Renal cortical epithelial cell (primary cell): ENCODE measurements around the gene TJP3. TPM values are rescaled to one million over a fixed set of nuclear protein-coding genes. Genes with fewer than 3 reads are reported as not detected.

ENCODE experiments used
- DNase-seq: peaks from one replicate; pipeline ENCODE4 v3.0.0-alpha.2; 2011; ENCODE audit warnings: low read depth
- total RNA-seq: library from RNA; depleted of rRNA; stranded (reverse); fragments of >200 nt; gene quantifications from 2 replicates; pipeline ENCODE4 v1.2.3, GENCODE V29; 2014

The TJP3 gene
- total RNA-seq, 1 donor from 2014 or later, result 1.1 TPM

- DNase-seq, result no peak
Measured at GRCh38 chr19:3671680-3672574, 36.3 kb upstream of the TJP3 start.

- no peak for DNase-seq
Measured at GRCh38 chr19:3672575-3672948, 35.6 kb upstream of the TJP3 start.

DNA sequence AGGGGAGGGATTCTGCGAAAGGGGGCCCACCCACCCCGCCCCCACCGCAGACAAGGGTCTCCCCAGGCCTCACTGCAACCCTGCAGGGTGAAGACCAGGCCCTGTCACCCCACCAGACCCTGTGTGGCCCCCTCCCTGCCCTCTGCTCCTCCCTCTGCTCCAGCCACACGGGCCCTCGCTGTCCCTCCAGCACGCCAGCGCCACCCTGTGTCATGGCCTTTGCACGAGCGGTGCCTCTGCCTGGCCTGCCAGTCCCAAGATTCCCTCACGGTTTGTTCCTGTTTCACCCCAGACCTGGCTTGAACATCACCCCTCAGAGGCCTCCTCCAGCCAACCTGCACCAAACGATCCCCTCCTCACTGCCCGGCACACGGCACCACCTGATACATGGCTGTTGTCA is 35.2 kb upstream of the TJP3 start:
- no peak for DNase-seq

DNA sequence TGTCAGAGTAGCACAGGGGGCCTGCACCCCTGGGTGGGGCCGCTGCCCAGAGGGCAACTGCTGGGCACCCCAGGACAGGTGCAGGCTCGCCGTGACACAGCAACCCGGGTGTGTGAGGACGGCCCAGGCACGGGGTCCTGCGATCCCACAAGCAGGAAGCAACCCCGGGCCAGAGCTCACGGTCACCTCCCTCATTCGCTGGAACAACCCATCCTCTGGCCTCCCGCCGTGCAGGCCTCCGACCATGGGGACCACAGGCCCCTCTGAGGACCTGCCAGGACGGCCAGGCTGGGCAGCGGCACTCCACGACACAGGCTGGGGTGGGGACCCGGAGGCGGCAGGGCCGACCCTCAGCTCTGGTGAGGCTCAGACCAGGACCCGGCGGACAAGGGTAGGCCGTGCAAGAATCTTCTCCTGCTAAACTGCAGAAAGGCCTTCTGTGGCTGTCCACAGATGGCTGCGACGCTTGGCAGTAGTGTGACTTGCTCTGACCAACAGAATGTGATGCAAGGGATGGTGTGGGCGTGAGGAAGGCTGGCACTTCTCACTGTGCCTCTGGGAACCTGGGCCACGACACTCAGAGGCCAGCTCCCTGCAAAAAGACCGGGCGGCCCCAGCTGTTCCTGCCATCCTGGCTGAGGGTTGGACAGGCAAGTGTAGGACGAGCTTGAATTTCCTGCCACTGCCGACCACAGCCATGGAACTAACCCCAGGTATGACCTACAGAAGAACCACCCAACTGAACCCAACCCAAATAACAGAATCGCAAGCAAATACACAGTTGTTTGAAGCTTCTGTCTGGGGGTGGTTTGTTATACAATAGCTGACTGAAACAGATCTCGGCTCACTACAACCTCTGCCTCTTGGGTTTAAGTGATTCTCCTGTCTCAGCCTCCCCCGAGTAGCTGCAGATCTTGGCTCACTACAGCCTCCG is 34.4 kb upstream of the TJP3 start:
- no peak for DNase-seq

- DNase-seq, result no peak
Measured at GRCh38 chr19:3674784-3675543, 33.2 kb upstream of the TJP3 start.

- DNase-seq, result no peak
Measured at GRCh38 chr19:3678188-3678587, 30.0 kb upstream of the TJP3 start.

- DNase-seq, result no peak
Measured at GRCh38 chr19:3679138-3679537, 29.0 kb upstream of the TJP3 start.

- no peak for DNase-seq
Measured at GRCh38 chr19:3679581-3679980, 28.6 kb upstream of the TJP3 start.

GRCh38 chr19:3680939-3681338 is 27.2 kb upstream of the TJP3 start:
- no peak for DNase-seq

DNA sequence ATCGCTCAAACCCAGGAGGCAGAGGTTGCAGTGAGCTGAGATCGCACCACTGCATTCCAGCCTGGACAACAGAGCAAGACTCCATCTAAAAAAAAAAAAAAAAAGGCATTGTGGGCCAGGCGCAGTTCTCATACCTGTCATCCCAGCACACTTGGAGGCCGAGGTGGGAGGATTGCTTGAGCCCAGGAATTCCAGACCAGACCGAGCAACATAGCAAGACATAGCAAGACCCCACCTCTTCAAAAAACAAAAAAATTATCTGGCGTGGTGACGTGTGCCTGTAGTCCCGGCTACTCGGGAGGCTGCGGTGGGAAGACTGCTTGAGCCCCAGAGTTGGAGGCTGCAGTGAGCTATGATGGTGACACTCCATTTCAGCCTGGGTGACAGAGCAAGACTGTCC is 25.9 kb upstream of the TJP3 start:
- no peak for DNase-seq

- no peak for DNase-seq
Measured at GRCh38 chr19:3682741-3683404, 25.3 kb upstream of the TJP3 start.

DNA sequence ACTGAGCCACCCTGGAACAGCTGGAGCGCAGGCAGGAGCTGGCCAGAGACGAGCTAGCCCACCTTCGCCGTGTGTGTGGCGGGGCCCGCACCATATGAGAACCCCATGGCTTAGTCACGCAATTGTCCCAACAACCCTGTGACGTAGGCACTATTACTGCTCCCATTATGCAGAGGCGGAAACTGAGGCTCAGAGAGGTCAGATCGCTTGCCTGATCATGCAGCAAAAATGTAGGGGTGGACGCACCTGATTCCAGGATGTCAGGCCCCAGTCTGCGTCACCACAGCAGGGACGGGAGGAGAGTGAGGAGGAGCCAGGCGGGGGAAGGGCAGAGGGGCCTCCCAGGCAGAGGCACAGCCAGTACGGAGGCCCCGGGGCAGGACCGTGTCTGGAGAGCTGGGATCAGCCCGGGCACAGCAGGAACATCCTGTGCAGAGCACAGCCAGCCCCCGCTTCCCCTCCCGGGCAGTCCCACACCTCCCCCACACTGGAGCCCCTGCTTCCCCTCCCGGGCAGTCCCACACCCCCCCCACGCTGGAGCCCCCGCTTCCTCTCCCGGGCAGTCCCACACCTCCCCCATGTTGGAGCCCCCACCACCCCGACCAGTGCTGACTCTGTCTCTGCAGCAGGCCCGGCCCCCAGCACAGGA is 24.7 kb upstream of the TJP3 start:
- DNase-seq, result no peak

- no peak for DNase-seq
Measured at GRCh38 chr19:3684054-3684816, 23.9 kb upstream of the TJP3 start.

GRCh38 chr19:3684817-3685410 is 23.3 kb upstream of the TJP3 start:
- DNase-seq, result no peak

DNA sequence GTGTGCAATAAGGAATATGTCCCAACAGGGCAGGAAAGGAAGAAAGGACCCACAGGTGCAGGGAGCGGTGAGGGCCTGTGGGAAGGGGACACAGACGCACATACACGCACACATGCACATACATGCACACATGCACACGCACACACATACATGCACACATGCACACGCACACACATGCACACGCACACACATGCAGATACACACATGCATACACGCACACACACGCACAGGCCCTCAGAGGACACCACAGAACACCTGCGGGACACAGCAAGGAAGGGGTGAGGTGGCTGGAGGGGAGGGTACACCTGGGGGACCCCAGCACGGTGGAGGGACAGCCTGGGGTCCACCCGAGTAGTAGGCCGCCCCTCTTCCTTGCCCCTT is 20.8 kb upstream of the TJP3 start:
- DNase-seq, result no peak

DNA sequence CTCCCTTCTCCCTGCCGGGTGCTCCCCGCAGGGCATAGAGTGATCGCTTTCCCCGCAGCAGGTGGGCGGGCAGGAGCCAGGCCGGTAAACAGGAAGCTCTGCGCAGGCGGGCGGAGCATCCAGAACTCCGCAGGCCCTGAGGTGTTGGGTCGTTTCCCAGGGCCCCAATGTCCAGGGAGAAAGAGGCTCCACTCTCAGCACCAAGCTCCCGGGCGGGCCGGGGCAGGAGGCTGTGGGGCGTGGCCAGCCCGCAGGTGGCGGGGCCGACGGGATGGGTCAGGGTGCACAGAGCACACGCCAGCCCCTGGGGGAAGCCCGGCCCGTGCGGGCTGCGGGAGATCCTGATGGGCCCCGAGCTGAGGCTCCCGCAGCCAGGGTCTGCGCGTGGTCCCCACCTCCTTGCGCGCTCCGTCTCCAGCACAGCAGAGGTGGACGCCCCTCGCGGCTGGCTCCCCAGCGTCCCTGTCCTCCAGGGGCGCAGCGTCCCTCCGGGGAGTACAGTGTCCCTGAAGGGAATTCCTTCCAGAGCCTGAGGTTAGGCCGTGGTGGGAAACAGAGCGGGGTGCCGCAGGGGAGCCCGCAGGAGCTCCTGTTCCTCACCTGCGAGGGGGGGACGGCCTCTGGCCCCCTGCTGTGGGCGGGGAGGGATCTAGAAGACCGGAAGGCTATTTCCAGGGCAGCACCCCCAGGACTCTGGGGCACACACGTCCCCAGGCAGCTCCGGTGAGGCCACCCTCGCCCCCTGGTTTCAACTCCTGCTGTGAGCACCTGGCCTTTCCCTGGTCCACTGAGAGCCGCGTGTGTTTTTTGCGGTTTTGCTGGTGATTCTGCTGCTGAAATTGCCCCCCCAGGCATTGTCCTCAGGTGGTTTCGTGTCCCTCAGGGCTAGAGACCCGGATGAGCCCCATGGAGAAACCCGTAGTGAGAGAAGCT is 20.1 kb upstream of the TJP3 start:
- no peak for DNase-seq

DNA sequence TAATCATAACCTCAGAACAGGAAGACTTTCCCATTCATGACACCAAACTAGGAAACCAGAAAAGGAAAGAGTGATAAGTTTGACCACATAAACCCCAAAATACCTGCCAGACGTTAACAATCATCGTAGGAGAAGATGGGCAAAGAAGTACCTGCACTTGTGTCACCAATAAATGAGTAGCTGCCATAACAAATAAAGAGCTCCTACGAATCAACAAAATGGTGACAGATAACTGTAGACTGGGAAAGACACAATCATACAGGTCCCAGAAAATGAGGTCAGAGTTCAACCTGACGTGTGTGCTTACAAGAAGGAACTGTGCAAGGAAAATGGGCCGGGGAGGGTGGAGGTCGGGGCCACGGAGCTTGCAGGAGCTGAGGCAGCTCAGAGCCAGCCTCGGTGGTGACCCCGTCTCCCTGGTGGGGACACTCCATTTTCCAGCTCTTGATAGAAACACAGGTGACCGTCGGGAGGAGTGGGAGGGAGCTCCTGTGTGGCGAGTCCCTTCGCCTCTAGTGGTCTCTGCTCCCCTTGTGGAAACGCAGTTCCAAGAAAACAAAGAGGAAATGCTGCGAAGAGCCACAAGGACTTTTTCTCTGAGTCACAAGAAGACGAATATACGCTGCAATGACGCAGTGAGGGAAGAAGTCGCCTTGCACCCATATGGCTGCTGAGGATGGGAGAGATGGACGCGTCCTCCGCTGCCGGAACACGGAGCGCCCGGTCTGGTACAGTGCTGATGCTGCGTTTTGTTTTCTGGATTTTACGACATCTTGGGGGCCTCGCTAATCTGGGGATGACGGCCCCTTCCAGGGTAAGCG is 17.4 kb upstream of the TJP3 start:
- DNase-seq, result no peak

DNA sequence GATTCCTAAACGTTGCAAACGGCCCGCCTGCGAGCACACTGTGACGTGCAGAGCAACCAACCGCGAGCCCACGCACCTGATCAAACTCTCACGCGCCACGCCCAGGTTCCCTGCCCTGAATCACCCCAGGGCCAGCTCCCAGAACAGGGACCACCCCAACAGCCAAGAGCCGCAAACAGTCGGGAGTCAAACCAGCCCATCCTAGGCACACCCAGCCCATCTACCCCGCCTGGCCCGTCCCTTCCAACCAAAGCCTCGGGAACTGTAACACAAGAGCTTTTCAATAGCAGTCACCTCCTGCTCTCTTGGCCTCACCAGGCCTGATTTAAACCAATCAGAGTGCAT is 16.8 kb upstream of the TJP3 start:
- no peak for DNase-seq
